GM19324 (cell line): Measurements from ENCODE around the gene MSANTD2.

ENCODE experiments used
- ATAC-seq: cut with Tn5 transposase; IDR thresholded peaks from one replicate; pipeline ENCODE4 v1.9.1; 2021; ENCODE audit warnings: mild to moderate bottlenecking, moderate library complexity; ENCODE audit not compliant: unreplicated experiment, low FRiP score

Gene MSANTD2

GRCh38 chr11:124756033-124756752 lies 44.0 kb downstream of the MSANTD2 start:
- ATAC-seq, result no peak

- no peak for ATAC-seq
Observed at GRCh38 chr11:124754710-124755109, 45.5 kb downstream of the MSANTD2 start.

GRCh38 chr11:124754309-124754708 lies 45.9 kb downstream of the MSANTD2 start:
- ATAC-seq, result no peak

DNA sequence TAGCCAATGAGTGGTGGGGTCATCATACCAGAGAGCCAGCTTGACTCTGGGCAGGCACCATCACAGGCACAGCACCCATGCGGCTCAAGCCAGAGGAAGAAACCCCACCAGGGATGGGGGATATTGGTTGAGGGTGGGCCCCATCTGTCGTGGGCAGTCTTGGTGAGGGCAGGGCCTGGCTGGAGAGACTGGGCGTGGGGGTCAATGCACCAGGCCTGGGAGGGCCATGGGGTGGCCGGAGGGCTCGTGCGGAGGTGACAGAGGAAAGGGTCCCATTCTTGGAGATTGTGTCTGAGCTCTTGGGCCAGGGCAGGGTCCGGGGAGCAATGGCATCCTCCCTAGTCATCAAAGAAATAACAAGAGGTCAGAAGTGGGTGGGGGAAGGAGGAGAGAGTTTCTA lies 46.6 kb downstream of the MSANTD2 start:
- no peak for ATAC-seq

- ATAC-seq, result no peak
Observed at GRCh38 chr11:124753205-124753604, 47.0 kb downstream of the MSANTD2 start.

DNA sequence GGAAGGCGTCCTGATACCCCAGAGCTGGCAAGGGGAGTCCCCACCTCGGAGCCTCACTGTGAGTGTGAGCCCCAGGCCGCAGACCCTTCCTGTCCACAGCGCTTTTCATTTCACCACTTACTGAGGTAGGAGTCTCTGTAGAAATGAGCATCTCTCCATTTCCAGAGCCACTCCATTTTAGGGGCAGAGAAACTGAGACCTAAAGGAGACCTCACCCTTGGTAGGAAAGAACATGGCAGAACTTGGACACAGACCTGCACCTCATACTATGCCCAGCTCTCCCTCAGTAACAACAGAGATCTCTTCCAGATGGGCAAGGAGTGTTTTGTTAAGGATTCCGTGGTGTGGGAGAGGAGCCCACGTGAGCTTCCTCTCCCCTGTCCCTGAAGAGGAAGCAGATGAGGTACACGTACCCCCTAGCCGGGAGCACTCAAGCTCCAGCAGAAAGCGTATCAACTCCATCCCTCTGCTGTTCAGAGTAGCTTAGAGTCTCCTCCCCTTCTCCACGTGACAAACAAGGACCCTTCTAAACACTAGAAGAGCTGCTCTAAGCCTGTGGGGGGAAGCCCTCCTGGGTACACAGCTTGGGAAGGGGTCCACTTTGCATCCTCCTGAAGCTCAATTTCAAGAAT lies 47.6 kb downstream of the MSANTD2 start:
- no peak for ATAC-seq

DNA sequence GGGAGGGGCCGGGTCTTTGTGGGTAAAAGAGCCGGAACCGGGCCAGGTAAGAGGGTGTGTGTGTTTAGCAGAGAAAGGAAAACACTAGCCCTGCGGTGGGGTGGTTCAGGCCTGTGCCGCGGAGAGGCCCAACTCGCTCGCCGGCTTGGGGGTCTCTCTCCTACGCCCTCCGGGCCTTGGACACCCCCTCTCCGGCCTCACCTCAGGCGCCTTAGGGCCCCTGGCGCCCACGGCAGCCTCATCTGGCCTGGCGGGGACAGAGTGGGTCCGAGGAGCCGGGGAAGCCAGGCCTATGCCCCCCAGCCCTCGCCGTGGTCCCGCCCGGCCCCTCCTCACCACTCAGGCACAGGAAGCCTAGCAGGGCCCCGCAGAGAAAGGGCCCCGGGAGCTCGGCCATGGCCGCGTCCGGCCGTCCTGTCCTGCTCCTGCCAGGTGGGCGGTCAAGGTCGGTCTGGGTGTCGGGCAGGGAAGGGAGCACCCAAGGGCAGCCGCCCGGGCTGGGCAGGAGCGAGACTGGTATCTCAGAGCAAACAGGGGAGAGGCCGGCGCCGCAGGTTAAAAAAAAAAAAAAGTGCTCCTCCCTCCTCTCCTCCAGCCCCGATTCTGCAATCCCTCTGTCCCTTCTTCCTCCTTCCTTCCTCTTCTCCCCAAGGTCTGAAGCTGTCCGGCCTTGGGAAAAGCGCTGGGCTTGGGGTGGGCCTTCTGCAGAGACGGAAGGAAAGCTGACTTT lies 48.3 kb downstream of the MSANTD2 start, which contains the start of gene VSIG2:
VSIG2 (minus strand) TSS at position 515 of the 730 bp plus-strand sequence; CDS start at position 397, 118 bp downstream.
- ATAC-seq, result no peak

DNA sequence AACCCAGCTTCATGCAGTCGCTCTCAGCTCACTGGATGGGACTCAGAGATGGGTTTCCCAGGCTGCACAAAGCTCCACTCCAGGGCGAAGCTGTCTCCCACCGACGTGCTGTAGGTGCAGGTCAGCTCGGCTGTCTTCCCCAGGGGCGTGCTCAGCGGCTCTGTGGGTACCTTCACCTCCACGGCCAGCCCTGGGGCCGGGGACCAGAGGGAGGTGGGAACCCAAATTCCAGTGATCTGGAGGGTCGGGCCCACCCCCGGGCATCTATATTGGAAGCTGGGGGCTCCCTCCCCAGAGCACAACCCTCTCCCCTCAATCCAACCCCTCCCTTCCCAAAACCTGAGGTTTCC lies 48.8 kb downstream of the MSANTD2 start:
- no peak for ATAC-seq

DNA sequence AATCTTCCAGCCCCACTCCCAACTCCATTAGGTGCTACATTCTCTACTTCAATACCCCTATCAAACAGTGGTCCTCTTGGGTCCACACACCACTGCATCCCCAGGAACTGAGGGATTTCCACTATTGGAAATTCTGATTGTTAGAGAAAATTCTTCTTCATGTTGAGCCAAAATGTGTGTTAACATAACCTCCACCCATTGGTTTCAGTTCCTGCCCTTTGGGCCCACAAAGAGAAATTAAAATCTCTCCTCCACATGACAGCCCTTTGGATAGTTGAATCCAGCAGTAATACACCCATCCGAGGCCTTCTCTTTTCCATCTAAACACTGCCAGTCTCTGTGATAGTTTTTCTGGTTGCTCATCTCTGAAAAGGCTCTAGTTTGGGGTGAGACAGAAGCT lies 50.3 kb downstream of the MSANTD2 start:
- no peak for ATAC-seq

GRCh38 chr11:124748481-124749343 lies 51.5 kb downstream of the MSANTD2 start:
- no peak for ATAC-seq

GRCh38 chr11:124748100-124748418 lies 52.1 kb downstream of the MSANTD2 start:
- ATAC-seq, result no peak

DNA sequence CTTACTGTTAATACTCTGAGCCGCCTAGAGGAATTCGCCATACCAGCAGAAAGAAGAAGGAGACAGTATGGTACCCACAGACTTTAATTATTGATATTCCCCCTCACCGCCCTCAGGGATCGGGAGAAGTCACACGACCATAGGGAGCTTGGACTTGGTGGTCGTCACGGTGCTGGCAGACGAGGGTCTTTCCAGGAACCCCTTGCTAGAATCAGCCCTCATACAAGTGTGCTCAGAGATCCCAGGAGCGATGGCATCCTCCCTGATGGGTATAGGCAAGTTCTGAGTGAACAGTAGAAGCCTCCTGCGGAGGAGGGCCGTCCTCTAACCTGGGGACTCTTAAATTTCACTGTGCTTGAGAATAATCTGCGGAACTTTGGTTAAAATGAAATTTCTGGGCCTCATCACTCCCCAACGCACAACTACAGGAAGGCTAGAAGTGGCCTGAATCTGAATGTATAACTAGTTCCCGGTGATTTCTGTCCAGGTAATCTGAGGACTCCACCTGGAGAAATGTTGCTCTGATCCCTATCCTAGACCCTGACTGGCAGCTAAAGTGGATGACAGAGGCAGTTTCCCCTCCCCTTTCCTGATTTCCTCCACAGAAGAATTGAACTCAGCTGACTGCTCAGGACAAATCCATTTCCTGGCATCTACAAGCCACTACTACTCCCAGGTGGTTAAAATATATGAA lies 52.7 kb downstream of the MSANTD2 start:
- ATAC-seq, result no peak

- peak; percentile 92 for ATAC-seq
Observed at GRCh38 chr11:124746621-124747243, 53.5 kb downstream of the MSANTD2 start.

- peak; percentile 13 for ATAC-seq
Observed at GRCh38 chr11:124745835-124746620, 54.2 kb downstream of the MSANTD2 start.

DNA sequence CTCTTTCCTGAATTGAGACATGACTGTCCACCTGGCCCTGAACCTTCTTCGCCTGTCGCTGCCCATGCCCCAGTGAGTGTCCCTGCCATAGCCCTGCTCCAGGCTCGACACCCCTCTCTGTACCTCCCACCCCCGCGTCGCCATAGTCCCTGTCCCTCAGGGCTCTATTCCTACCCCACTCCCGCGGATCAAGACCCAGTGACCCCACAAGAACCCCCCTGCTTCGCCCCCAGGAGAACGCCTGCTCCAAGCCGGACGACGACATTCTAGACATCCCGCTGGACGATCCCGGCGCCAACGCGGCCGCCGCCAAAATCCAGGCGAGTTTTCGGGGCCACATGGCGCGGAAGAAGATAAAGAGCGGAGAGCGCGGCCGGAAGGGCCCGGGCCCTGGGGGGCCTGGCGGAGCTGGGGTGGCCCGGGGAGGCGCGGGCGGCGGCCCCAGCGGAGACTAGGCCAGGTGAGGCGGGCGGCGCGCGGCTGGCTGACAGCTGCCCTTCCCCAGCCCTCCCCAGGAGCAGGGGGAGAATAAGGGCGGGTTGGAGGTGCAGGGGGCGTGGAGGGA lies 54.9 kb downstream of the MSANTD2 start:
- ATAC-seq, result no peak

GRCh38 chr11:124743050-124743449 lies 57.2 kb downstream of the MSANTD2 start:
- ATAC-seq, result no peak

DNA sequence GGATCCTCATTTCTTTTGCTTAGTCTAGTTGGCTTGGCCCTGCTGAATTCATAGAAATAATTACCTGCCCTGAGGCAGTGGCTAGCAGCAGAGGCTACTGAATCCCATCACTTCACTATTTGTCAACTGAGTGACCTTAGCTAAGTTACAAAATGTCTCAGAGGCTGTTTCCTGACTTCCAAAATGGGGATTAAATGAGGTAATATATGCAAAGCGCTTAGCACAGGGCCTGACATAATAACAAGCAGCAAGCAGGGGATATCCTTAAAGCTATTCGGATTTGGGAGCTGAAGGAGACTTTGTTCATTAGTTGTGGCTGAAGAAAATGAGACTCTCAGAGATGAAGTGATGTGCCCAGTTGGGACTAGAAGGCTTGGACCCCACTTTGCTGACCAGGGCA lies 57.7 kb downstream of the MSANTD2 start:
- ATAC-seq, result no peak

DNA sequence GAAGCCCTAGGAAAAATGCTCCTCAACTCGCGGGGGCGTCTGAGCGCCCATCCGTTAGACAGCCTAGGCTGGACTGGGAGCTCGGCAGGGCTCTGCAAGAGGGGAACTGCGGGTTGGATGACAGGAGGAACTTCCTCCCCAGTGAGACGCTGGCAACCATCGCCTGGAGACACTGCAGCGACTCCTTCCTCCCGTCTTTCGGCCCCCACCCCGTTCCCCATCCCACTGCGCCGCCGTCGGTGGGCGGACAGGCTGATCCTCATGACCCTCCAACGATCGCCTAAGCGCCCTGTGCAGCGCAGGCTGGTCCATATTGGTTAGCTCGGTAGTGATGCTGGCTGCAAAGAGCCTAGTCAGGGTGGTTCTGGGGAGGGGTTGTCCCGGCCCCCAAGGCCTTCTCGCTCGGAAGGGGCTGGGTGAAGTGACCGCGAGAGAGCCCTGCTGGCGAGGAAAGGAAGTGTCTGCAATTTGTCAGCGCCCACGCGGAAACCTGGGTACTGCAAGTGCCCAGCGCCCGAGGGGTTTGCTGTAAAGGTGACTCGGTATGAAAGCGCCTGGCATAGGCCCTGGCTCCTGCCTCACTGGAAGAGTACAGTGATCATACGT lies 59.8 kb downstream of the MSANTD2 start:
- peak; percentile 34 for ATAC-seq
